ENCODE measurements around the gene UHRF2.

GRCh38 chr9:6433410-6433809 is 20.4 kb downstream of the UHRF2 start:
- no peak for TF ChIP-seq POLR2A (IDR thresholded peaks at IDR 0.05)
- no peak for TF ChIP-seq CTCF (IDR thresholded peaks at IDR 0.05 in 8 of 11, conservative IDR thresholded peaks at IDR 0.05 in 3 of 11)

Data from spleen (tissue), 7 donors.